Panc1 (cell line): ENCODE results near the gene PLS3. TPM values are rescaled to one million over a fixed set of nuclear protein-coding genes. Genes with fewer than 3 reads are reported as not detected.
"Not testable (repeated sequence)": the region's sequence is repeated elsewhere in the genome, so short reads cannot be mapped to it uniquely, and the experiment has no call there.

Experiments used
- ATAC-seq: fragments of 200-7000 bp; cut with Tn5 transposase; 2 replicates; pipeline ENCODE4 v1.9.1; 2020; ENCODE audit warnings: mild to moderate bottlenecking, moderate library complexity
- BruUV-seq: library from RNA; stranded (reverse); fragments of 400-500 nt; replicated peaks from 2 replicates; lab custom pipeline; 2021; lab: Mats Ljungman, UMichigan
- CTCF ChIA-PET: fragments of 300-600 bp; sonication (Branson Sonifier 250); formaldehyde crosslinking; loops from one replicate; lab custom pipeline; 2022; ENCODE audit warnings: antibody characterized with exemption; lab: Charles Lee
- POLR2A ChIA-PET: fragments of 300-600 bp; sonication (Branson Sonifier 250); formaldehyde crosslinking; loops from one replicate; lab custom pipeline; 2022; ENCODE audit warnings: antibody characterized with exemption; lab: Charles Lee
- DNase-seq: peaks from one replicate; pipeline ENCODE4 v3.0.0-alpha.2; 2010; ENCODE audit warnings: low read depth, low spot score
- H3K27ac ChIP-seq: 2 replicates; pipeline ENCODE4 v1.5.1; 2011; ENCODE audit warnings: mild to moderate bottlenecking, low read length, inconsistent platforms
- H3K27me3 ChIP-seq: fragments of 200-500 bp; sonication (Bioruptor generic); 2 replicates; pipeline ENCODE4 v1.6.0; 2014; ENCODE audit warnings: low read length, inconsistent platforms; ENCODE audit not compliant: control insufficient read depth, insufficient read depth
- H3K36me3 ChIP-seq: fragments of 200-500 bp; sonication (Bioruptor generic); 2 replicates; pipeline ENCODE4 v1.5.1; 2014; ENCODE audit warnings: inconsistent platforms, mild to moderate bottlenecking, low read length, moderate library complexity; ENCODE audit not compliant: control insufficient read depth, insufficient read depth
- H3K4me1 ChIP-seq: 2 replicates; pipeline ENCODE4 v1.5.1; 2011; ENCODE audit warnings: inconsistent platforms, mild to moderate bottlenecking, low read length, moderate library complexity; ENCODE audit not compliant: control insufficient read depth, insufficient read depth
- H3K4me3 ChIP-seq, 2 experiments: 2 replicates each; pipeline ENCODE4 v1.5.1; 2011 to 2012; ENCODE audit warnings: low read depth in 2 of 2, low read length in 2 of 2, mild to moderate bottlenecking in 2 of 2, inconsistent platforms in 1 of 2, moderate library complexity in 1 of 2
- H3K9me3 ChIP-seq: fragments of 200-500 bp; sonication (Bioruptor generic); 2 replicates; pipeline ENCODE4 v1.5.1; 2014; ENCODE audit warnings: low read depth, mild to moderate bottlenecking, inconsistent platforms, low read length, moderate library complexity; ENCODE audit not compliant: control insufficient read depth, insufficient read depth
- POLR2AphosphoS5 ChIP-seq: IDR thresholded peaks from 2 replicates; pipeline ENCODE4 v1.6.1; 2012; ENCODE audit warnings: mild to moderate bottlenecking, low read depth, low read length, moderate library complexity
- SIN3A ChIP-seq: IDR thresholded peaks from 2 replicates; pipeline ENCODE4 v1.6.1; 2012; ENCODE audit warnings: low read depth, mild to moderate bottlenecking, low read length, moderate library complexity, borderline replicate concordance; ENCODE audit not compliant: insufficient read depth
- TCF7L2 ChIP-seq: IDR thresholded peaks from 2 replicates; pipeline ENCODE4 v1.6.1; 2011; ENCODE audit warnings: mild to moderate bottlenecking, low read depth, low read length, inconsistent platforms
- in situ Hi-C: cut with HindIII; loops from 2 replicates; pipeline ENCODE4 v1.10.0; 2016; ENCODE audit warnings: low sequenced_read_pairs, low pct_unique_long_range_greater_than_20kb
- intact Hi-C: fragments of 100-400 bp; cut with micrococcal nuclease; formaldehyde crosslinking; loops from one replicate; pipeline ENCODE4 v1.10.0; 2022; ENCODE audit not compliant: unreplicated experiment
- total RNA-seq: library from RNA; stranded (reverse); gene quantifications from one replicate; pipeline ENCODE4 v1.2.1, GENCODE V29; 2021; ENCODE audit not compliant: unreplicated experiment
- TF ChIP-seq, protein P1 (sequence below): fragments of 450-650 bp; IDR thresholded peaks from 2 replicates; pipeline ENCODE4 v1.5.1; 2017; ENCODE audit warnings: mild to moderate bottlenecking
- TF ChIP-seq, protein P2 (sequence below), 2 experiments: IDR thresholded peaks; 2 replicates each; pipeline ENCODE4 v1.6.1; 2011 to 2012; ENCODE audit warnings: low read depth in 2 of 2, control low read depth in 1 of 2, low read length in 1 of 2, mild to moderate bottlenecking in 1 of 2, moderate library complexity in 1 of 2; ENCODE audit not compliant: insufficient read depth in 1 of 2

Gene PLS3
- total RNA-seq, 1 experiment from 2014 or later, result 164 TPM

DNA sequence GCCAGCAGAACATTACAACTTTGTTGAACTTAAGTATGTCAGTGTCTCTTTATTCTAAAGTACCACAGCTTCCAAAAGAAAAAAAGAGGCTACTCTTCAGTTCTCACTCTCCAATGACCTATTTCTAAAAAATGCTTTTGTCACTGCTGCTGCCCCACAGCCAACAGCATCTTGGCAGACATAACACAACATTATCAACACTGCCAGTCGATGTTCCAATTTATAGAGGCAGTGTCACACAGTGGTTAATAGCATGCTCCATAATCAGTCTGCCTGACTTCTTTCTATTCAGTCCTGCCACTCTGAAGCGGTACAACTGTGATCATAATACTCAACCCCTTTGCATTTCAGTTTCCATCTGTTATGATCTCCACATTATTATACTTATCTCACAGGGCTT lies 69.2 kb downstream of the PLS3 start:
- H3K27me3 ChIP-seq, result no peaks in the 10 kb centered on the region
- POLR2A ChIA-PET, result interaction anchor here (0.6 kb wide), 1 partner anchor 305 kb away, joined by 5 read pairs; no protein-coding TSS in a partner anchor

DNA sequence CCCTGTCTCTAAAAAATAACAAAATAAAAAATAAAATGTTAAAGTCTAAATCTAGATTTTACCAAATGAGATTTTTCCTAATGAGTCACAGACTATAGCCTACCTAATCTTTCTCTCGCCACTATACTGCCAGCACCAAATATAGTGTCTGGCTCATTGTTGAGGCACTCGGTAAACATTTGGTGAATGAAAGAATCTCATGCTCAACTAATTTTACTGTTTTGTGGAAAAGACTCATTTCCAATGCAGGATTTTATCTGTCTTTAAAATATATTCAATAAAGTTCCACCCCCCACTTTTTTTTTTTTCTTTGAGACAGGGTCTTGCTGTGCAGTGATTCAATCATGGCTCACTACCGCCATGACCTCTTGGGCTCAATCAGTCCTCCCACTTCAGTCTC lies 71.5 kb downstream of the PLS3 start:
- POLR2A ChIA-PET, result no interaction called here
- DNase-seq (no peak), ATAC-seq (no peak)
- no peak overlapping the region for H3K27ac ChIP-seq
- intact Hi-C loops, result no loop called here
- no TSS peak for BruUV-seq
- no peaks in the 10 kb centered on the region for H3K27me3 ChIP-seq
- H3K36me3 ChIP-seq, result peaks cover 12% of the 10 kb centered on the region
- H3K9me3 ChIP-seq, result no peaks in the 10 kb centered on the region
- no peaks in the 10 kb centered on the region for H3K4me1 ChIP-seq
- TF ChIP-seq POLR2AphosphoS5, result no peak
- TF ChIP-seq, protein P1, sequence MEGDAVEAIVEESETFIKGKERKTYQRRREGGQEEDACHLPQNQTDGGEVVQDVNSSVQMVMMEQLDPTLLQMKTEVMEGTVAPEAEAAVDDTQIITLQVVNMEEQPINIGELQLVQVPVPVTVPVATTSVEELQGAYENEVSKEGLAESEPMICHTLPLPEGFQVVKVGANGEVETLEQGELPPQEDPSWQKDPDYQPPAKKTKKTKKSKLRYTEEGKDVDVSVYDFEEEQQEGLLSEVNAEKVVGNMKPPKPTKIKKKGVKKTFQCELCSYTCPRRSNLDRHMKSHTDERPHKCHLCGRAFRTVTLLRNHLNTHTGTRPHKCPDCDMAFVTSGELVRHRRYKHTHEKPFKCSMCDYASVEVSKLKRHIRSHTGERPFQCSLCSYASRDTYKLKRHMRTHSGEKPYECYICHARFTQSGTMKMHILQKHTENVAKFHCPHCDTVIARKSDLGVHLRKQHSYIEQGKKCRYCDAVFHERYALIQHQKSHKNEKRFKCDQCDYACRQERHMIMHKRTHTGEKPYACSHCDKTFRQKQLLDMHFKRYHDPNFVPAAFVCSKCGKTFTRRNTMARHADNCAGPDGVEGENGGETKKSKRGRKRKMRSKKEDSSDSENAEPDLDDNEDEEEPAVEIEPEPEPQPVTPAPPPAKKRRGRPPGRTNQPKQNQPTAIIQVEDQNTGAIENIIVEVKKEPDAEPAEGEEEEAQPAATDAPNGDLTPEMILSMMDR, result no peak
- H3K4me3 ChIP-seq, result no peak overlapping the region
- CTCF ChIA-PET, result no interaction called here
- in situ Hi-C loops, result no loop called here

More for the DNA sequence above, 69.2 kb downstream of the PLS3 start:
- TF ChIP-seq, protein P1, result no peak
- TF ChIP-seq POLR2AphosphoS5 (no peak), SIN3A (no peak), TCF7L2 (no peak)
- TF ChIP-seq, protein P2, sequence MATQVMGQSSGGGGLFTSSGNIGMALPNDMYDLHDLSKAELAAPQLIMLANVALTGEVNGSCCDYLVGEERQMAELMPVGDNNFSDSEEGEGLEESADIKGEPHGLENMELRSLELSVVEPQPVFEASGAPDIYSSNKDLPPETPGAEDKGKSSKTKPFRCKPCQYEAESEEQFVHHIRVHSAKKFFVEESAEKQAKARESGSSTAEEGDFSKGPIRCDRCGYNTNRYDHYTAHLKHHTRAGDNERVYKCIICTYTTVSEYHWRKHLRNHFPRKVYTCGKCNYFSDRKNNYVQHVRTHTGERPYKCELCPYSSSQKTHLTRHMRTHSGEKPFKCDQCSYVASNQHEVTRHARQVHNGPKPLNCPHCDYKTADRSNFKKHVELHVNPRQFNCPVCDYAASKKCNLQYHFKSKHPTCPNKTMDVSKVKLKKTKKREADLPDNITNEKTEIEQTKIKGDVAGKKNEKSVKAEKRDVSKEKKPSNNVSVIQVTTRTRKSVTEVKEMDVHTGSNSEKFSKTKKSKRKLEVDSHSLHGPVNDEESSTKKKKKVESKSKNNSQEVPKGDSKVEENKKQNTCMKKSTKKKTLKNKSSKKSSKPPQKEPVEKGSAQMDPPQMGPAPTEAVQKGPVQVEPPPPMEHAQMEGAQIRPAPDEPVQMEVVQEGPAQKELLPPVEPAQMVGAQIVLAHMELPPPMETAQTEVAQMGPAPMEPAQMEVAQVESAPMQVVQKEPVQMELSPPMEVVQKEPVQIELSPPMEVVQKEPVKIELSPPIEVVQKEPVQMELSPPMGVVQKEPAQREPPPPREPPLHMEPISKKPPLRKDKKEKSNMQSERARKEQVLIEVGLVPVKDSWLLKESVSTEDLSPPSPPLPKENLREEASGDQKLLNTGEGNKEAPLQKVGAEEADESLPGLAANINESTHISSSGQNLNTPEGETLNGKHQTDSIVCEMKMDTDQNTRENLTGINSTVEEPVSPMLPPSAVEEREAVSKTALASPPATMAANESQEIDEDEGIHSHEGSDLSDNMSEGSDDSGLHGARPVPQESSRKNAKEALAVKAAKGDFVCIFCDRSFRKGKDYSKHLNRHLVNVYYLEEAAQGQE (IDR thresholded peaks at IDR 0.05; ENCODE audit: insufficient read depth in 1 of 2, low read depth in 2 of 2, low read length in 1 of 2), result no peak
- no peak for DNase-seq
- Histone ChIP-seq H3K9me3 (no peaks in the 10 kb centered on the region), H3K27ac (no peak overlapping the region), H3K36me3 (peaks cover 7% of the 10 kb centered on the region), H3K4me3 (no peak overlapping the region), H3K4me1 (no peaks in the 10 kb centered on the region)
- in situ Hi-C loops, result no loop called here
- CTCF ChIA-PET, result no interaction called here
- BruUV-seq, result no TSS peak
- intact Hi-C loops, result no loop called here
- no peak for ATAC-seq

DNA sequence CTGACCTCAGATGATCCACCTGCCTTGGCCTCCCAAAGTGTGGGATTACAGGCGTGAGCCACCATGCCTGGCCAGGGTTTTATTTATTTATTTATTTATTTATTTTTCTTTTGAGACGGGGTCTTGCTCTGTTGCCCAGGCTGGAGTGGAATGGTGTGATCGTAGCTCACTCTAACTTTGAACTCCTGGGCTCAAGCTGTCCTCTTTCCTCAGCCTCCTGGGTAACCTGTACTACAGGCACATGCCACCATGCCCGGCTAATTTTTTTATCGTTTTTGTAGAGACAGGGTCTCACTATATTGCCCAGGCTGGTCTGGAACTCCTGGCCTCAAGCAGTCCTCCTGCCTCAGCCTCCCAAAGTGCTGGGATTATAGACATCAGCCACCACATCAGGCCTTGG lies 72.4 kb downstream of the PLS3 start:
- in situ Hi-C loops, H3K27ac ChIP-seq, ATAC-seq, DNase-seq, POLR2A ChIA-PET, H3K4me1 ChIP-seq, H3K4me3 ChIP-seq, H3K9me3 ChIP-seq, CTCF ChIA-PET, H3K27me3 ChIP-seq, intact Hi-C loops, BruUV-seq: not testable (repeated sequence)
- peaks cover 12% of the 10 kb centered on the region for H3K36me3 ChIP-seq
